Cardiac muscle cell (in vitro differentiated cells and primary cell): ENCODE measurements around the gene CCDC157. TPM values are rescaled to one million over a fixed set of nuclear protein-coding genes. Genes with fewer than 3 reads are reported as not detected.

ENCODE experiments used
- DNase-seq, 2 donors: peaks; one replicate each; pipeline versions ENCODE4 v3.0.0 to v3.0.0-alpha.2; 2010 to 2017; ENCODE audit warnings: low read depth in 1 of 2, low spot score in 1 of 2
- H3K27ac ChIP-seq: fragments of 200-600 bp; sonication (generic); 2 replicates; pipeline ENCODE4 v1.5.1; 2016
- H3K27me3 ChIP-seq: fragments of 200-600 bp; sonication (generic); 2 replicates; pipeline ENCODE4 v1.6.0; 2016; ENCODE audit warnings: control low read depth
- H3K36me3 ChIP-seq: fragments of 200-600 bp; sonication (generic); 2 replicates; pipeline ENCODE4 v1.5.1; 2016; ENCODE audit warnings: control low read depth
- H3K4me1 ChIP-seq: fragments of 200-600 bp; sonication (generic); 2 replicates; pipeline ENCODE4 v1.8.1; 2017; ENCODE audit warnings: low read depth, mild to moderate bottlenecking, mixed run types
- H3K4me3 ChIP-seq: fragments of 200-600 bp; sonication (generic); 2 replicates; pipeline ENCODE4 v1.5.1; 2016; ENCODE audit warnings: mild to moderate bottlenecking
- H3K9me3 ChIP-seq: fragments of 200-600 bp; sonication (generic); 2 replicates; pipeline ENCODE4 v1.5.1; 2017; ENCODE audit warnings: low read depth, mild to moderate bottlenecking, control low read depth
- polyA plus RNA-seq: library from polyadenylated mRNA; unstranded; fragments of >200 nt; fragmentation: Nextera tagmentation; extraction: Ambion mirVana; gene quantifications from 2 replicates; pipeline ENCODE4 v1.2.1, GENCODE V29; 2016
- total RNA-seq: library from RNA; depleted of rRNA; stranded (reverse); fragments of >200 nt; gene quantifications from 2 replicates; pipeline ENCODE4 v1.2.3, GENCODE V29; 2016
- TF ChIP-seq, protein P1 (sequence below): IDR thresholded peaks from 2 replicates; pipeline ENCODE4 v1.5.1; 2012; ENCODE audit warnings: low read depth, mild to moderate bottlenecking, low read length

Gene CCDC157
- total and polyA plus RNA-seq, 2 experiments from 2014 or later = 7.1 to 8.7 TPM

DNA sequence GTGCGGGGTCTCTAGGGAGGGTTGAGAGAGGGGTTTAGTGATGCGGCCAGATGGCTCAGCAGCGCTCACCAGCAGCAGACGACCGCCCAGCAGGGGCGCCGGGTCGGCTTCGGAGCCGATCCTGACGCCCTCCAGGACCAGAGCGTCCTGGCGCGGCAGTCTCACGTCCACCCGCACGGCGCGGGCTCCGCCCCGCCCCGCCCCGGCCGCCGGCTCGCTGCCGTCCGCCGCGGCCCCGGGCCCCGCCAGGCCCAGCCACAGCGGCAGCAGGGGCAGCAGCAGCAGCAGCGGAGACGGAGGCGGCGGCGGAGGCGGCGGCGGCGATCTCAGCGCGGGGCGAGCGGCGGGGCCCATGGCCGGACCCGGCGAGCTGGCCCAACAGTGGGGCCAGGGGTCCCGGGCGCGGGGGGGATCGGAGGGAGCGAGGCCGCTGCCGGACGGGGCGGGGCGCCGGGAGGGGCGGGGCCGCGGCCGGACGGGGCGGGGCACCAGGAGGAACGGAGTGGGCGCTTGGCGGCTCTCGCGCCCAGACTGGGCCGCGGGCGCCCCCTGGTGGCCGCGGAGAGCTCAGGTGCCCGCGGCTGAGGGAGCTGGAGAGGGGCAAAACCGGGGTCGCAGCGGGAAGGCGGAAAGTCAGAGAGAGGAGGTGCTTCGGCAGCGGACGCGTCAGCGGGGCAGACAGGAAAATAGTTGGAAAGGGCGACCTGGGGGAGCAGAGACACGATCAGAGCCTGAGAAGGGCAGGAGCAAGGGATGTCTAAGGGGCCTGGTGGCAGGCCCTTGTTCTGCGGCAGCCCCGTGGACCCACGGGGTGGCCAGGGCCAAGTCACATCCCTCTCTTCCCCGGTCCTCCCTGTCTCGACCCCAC lies 30.4 kb downstream of the CCDC157 start, which contains the start of gene RNF215:
Gene RNF215, minus strand, starts transcription at position 452 of the 868 bp plus-strand sequence. Its CDS starts 98 bp downstream, at position 354.
- DNase-seq = peak; percentile 85 to 91
- H3K27ac ChIP-seq = peak within 1 kb of the TSS; percentile 63
- TF ChIP-seq, protein P1, sequence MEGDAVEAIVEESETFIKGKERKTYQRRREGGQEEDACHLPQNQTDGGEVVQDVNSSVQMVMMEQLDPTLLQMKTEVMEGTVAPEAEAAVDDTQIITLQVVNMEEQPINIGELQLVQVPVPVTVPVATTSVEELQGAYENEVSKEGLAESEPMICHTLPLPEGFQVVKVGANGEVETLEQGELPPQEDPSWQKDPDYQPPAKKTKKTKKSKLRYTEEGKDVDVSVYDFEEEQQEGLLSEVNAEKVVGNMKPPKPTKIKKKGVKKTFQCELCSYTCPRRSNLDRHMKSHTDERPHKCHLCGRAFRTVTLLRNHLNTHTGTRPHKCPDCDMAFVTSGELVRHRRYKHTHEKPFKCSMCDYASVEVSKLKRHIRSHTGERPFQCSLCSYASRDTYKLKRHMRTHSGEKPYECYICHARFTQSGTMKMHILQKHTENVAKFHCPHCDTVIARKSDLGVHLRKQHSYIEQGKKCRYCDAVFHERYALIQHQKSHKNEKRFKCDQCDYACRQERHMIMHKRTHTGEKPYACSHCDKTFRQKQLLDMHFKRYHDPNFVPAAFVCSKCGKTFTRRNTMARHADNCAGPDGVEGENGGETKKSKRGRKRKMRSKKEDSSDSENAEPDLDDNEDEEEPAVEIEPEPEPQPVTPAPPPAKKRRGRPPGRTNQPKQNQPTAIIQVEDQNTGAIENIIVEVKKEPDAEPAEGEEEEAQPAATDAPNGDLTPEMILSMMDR = peak; percentile 76
- peak within 1 kb of the TSS; percentile 52 for H3K4me3 ChIP-seq
- H3K27me3 ChIP-seq = no peaks in the 10 kb centered on the region
- H3K36me3 ChIP-seq = no peaks in the 10 kb centered on the region
- H3K4me1 ChIP-seq = peaks cover 4% of the 10 kb centered on the region
- H3K9me3 ChIP-seq = no peaks in the 10 kb centered on the region

GRCh38 chr22:30390974-30391691 lies 34.3 kb downstream of the CCDC157 start:
- peak; percentile 73 for DNase-seq

GRCh38 chr22:30392661-30393321 lies 36.0 kb downstream of the CCDC157 start:
- Histone ChIP-seq H3K4me1 (no peaks in the 10 kb centered on the region), H3K27me3 (no peaks in the 10 kb centered on the region), H3K9me3 (no peaks in the 10 kb centered on the region), H3K27ac (no peak overlapping the region), H3K4me3 (no peak overlapping the region), H3K36me3 (no peaks in the 10 kb centered on the region)
- no peak for DNase-seq
- TF ChIP-seq, protein P1 = no peak

More at GRCh38 chr22:30390974-30391691, 34.3 kb downstream of the CCDC157 start:
- H3K9me3 ChIP-seq = no peaks in the 10 kb centered on the region
- TF ChIP-seq, protein P1 = peak; percentile 65
- no peaks in the 10 kb centered on the region for H3K36me3 ChIP-seq
- H3K27me3 ChIP-seq = no peaks in the 10 kb centered on the region
- no peak overlapping the region for H3K4me3 ChIP-seq
- no peak overlapping the region for H3K27ac ChIP-seq
- no peaks in the 10 kb centered on the region for H3K4me1 ChIP-seq

- Histone ChIP-seq H3K27ac (no peak overlapping the region), H3K27me3 (no peaks in the 10 kb centered on the region), H3K4me1 (no peaks in the 10 kb centered on the region), H3K4me3 (no peak overlapping the region), H3K36me3 (no peaks in the 10 kb centered on the region), H3K9me3 (no peaks in the 10 kb centered on the region)
- TF ChIP-seq, protein P1 = no peak
- DNase-seq = no peak
Measured at GRCh38 chr22:30393322-30393680, 36.5 kb downstream of the CCDC157 start.

- TF ChIP-seq, protein P1 = no peak
Measured at GRCh38 chr22:30393885-30394284, 37.1 kb downstream of the CCDC157 start.

More at GRCh38 chr22:30393885-30394284, 37.1 kb downstream of the CCDC157 start:
- Histone ChIP-seq H3K9me3 (no peaks in the 10 kb centered on the region), H3K4me1 (no peaks in the 10 kb centered on the region), H3K27me3 (no peaks in the 10 kb centered on the region), H3K36me3 (no peaks in the 10 kb centered on the region), H3K4me3 (no peak overlapping the region), H3K27ac (no peak overlapping the region)
- no peak for DNase-seq
